NT2/D1 (cell line): Measurements from ENCODE around the gene FBXL17.

ENCODE experiments used
- YY1 ChIP-seq: IDR thresholded peaks from 2 replicates; pipeline ENCODE4 v1.6.1; 2011; ENCODE audit not compliant: insufficient read length, insufficient read depth
- ZNF274 ChIP-seq: IDR thresholded peaks from 2 replicates; pipeline ENCODE4 v1.6.1; 2011; ENCODE audit warnings: mild to moderate bottlenecking, low read depth, low read length

- no peak for TF ChIP-seq ZNF274
- TF ChIP-seq YY1 = no peak
Measured at GRCh38 chr5:107894361-107894760, 487.5 kb downstream of the FBXL17 start.
